ENCODE results near the gene UBR3.

DNA sequence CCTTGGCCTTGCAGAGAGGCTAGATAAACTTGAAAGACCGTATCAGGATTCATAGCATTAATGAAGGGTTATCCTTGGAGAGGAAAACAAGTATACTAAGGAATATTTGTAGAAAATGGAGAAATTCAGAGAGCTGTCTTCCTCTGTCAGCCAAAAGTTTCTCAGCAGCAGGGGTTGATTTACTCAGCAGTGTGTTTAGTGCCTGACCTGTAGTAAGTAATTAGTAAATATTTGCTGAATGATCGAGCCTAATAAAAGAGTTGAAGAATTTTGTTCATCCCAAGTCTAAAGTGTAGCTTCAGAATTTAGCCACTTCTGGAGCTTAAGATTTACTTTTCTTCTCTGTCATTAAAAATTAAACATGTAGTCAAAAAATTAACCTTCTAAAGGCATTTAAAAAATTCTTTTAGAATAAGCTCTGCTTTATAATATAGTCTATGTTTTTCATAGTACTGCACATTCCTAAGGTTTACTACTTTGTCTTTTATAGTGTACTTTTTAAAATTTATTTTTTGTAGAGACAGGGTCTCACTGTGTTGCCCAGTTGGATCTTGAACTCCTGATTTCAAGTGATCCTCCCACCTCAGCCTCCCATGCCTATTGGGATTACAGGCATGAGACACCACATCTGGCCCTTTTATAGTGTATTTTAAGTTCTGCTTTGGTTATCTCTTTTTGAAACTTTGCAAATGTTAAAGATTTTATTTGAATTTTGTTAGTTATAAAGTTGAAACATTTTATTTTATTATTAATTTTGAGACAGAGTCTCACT is 212.3 kb downstream of the UBR3 start:
- TF ChIP-seq, protein P1, sequence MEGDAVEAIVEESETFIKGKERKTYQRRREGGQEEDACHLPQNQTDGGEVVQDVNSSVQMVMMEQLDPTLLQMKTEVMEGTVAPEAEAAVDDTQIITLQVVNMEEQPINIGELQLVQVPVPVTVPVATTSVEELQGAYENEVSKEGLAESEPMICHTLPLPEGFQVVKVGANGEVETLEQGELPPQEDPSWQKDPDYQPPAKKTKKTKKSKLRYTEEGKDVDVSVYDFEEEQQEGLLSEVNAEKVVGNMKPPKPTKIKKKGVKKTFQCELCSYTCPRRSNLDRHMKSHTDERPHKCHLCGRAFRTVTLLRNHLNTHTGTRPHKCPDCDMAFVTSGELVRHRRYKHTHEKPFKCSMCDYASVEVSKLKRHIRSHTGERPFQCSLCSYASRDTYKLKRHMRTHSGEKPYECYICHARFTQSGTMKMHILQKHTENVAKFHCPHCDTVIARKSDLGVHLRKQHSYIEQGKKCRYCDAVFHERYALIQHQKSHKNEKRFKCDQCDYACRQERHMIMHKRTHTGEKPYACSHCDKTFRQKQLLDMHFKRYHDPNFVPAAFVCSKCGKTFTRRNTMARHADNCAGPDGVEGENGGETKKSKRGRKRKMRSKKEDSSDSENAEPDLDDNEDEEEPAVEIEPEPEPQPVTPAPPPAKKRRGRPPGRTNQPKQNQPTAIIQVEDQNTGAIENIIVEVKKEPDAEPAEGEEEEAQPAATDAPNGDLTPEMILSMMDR (IDR thresholded peaks at IDR 0.05): no peak
- TF ChIP-seq POLR2A (IDR thresholded peaks at IDR 0.05): no peak

Data from right lobe of liver (tissue), 4 donors.